ENCODE data around the gene RPH3AL.
"Not testable (repeated sequence)": the region's sequence is repeated elsewhere in the genome, so short reads cannot be mapped to it uniquely, and the experiment has no call there.

Gene RPH3AL

DNA sequence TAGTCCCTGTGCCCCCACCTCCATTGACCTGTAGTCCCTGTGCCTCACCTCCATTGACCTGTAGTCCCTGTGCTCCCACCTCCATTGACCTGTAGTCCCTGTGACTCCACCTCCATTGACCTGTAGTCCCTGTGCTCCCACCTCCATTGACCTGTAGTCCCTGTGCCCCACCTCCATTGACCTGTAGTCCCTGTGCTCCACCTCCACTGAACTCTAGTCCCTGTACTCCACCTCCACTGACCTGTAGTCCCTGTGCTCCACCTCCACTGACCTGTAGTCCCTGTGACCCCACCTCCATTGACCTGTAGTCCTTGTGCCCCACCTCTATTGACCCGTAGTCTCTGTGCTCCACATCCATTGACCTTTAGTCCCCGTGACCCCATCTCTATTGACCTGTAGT is 37.2 kb downstream of the RPH3AL start:
- not testable (repeated sequence) for DNase-seq

DNA sequence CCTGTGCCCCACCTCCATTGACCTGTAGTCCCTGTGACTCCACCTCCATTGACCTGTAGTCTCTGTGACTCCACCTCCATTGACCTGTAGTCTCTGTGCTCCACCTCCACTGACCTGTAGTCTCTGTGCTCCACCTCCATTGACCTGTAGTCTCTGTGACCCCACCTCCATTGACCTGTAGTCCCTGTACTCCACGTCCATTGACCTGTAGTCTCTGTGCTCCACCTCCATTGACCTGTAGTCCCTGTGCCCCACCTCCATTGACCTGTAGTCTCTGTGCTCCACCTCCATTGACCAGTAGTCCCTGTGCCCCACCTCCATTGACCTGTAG is 38.0 kb downstream of the RPH3AL start:
- not testable (repeated sequence) for DNase-seq

DNA sequence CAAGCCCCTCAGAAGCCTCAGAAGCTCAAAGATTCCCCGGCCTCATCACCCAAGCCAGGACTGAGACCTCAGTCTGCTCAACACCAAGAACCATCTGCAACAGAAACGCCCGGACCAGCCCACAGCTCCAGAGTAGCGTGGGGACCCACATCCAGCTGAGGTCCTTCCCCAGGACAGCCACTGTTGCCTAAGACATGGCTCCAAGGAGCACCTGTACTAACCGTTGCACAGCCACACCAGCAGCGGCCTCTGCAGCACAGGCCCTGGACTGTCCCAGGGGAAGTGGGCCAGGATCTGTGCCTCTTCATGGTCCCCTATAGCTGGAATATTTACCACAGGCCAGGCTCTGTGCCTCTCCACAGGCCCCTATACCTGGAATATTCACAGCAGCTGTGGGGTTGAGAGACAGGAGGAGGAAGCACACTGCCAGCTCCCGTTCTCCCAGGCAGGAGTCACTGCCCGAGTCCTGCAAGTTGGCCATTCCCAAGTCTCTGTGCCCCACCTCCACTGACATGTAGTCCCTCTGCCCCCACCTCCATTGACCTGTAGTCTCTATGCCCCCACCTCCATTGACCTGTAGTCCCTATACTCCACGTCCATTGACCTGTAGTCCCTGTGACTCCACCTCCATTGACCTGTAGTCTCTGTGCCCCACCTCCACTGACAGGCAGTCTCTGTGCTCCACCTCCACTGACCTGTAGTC is 38.5 kb downstream of the RPH3AL start:
- no peak for DNase-seq

GRCh38 chr17:313231-313630 is 39.4 kb downstream of the RPH3AL start:
- DNase-seq: no peak

DNA sequence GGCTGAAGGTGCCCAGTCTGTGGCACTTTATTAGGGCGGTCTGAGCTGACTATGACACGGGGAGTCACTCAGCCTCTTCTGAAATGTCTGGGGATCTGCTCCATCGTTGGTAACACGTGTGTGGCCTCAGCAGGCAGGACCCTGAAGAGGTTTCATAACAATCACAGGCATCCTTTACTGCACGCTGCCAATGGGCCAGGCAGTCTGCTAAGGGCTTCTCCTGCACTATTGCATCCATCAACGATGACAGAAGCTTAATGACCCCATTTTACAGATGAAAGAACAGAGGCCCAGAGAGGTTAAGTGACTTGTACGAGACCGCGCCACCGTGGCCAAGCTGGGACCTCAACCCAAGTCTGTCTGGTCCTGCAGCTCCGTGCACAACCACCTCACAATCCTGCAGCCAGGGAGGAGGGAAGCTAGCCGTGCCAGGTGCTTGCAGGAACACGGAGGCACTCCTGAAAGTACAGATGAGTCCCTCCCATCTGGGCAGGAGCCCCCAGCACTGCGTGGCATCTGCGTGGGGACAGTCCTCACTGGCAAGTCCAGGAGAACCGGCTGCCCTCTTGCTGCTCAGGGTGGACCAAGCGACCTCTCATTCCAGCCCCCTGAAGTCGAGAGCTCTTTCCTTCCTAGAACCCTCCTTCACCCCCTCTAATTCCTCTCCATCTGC is 40.0 kb downstream of the RPH3AL start:
- DNase-seq: no peak

DNA sequence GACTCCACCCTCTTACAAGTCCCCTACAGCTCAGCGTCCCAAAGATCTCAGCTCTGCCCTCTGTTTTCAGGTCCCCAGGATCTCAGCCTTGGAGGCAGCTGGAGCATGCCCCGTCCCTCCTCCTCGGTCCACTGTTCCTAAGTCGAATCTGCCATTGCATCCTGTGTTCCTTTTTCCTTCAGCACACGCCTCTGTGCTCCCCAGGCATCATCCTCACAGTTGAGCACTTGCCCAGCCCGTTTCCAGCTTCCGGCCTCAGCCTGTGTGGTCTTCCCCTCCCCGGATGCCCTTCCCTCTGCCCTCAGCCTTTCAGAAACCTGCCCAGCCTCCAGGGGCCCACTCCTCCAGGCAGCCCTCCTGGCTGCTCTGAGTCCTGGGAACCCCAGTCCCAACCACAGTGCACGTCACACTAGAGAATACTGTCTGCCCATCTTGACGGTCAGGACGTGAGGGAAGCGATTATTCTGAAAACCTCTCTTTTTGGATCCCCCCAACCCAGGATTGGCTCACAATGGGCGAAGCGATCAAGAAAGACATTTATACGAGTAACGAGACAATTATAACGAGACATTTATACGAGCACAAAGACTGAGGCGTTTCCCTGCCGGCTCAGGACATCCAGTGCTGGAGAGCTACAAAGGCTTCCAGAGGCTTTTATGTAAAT is 41.4 kb downstream of the RPH3AL start:
- no peak for DNase-seq

GRCh38 chr17:310111-311010 is 42.2 kb downstream of the RPH3AL start:
- DNase-seq: no peak

- DNase-seq: peak; percentile 56
These were observed 43.2 kb downstream of the RPH3AL start for GRCh38 chr17:309361-309888.

GRCh38 chr17:307741-308507 is 44.7 kb downstream of the RPH3AL start:
- no peak for DNase-seq

DNA sequence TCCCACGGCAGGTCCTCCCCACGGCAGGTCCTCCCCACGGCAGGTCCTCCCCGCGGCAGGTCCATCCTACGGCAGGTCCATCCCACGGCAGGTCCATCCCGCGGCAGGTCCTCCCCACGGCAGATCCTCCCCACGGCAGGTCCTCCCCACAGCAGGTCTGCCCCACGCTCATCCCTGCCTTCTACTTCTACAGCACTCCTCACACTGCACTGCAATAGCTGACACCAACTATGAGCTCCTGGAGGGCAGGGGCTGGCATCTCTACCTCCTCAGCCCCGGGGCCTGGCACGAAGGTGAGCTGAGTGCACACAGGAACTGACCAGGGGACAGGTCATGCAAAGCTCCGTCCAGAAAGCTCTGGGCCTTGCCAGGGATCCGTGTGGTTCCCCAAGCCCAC is 45.3 kb downstream of the RPH3AL start:
- no peak for DNase-seq

DNA sequence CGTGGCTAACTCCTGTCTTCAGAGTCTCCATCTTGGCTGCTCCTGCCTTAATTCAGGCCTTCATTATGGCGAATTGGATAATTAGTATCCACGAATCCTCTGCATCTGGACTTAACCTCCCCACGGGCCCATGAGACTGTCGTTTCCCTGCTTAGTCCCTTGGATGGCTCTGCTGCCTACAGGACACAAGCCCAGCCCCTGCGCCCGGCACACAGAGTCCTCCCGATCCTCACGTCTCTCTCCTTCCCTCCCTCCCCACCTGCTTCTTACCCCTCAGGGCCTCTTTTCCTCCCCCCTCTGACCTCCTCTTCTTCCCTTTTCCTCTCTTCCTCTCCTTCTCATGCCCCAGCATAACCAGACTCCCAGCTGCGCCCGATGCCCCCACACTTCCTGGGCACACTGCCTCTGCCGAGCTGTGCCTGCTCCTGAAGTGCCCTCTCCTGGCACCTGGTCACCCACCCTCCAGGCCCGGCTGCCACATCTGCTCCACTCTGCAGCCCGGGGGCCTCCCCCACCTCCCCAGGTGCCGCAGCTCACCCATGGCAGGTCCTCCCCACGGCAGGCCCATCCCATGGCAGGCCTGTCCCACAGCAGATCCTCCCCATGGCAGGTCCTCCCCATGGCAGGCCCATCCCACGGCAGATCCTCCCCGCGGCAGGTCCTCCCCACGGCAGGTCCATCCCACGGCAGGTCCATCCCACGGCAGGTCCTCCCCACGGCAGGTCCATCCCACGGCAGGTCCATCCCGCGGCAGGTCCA is 45.9 kb downstream of the RPH3AL start:
- DNase-seq: no peak

GRCh38 chr17:306116-306515 is 46.5 kb downstream of the RPH3AL start:
- no peak for DNase-seq

- DNase-seq: no peak
These were observed 47.3 kb downstream of the RPH3AL start for GRCh38 chr17:305090-305976.

DNA sequence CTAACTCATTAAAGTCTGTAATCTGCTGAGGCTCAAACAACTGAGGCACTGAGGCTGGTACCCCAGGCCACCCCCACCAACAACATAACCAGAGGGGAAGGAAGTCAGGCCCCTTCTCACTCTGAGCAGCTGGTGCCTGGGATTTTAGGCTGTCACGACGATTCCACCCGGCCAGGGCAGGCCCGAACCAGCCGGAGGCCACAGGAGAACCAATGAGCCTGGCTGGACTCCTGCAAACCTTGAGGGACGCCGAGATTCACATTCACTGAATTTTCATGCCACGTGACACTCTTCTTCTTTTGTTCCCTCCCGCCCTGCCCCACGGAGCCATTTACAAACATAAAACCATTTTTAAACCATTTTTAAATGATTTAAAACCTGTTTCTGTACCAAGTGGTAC is 48.1 kb downstream of the RPH3AL start:
- DNase-seq: no peak

GRCh38 chr17:303168-303567 is 49.4 kb downstream of the RPH3AL start:
- no peak for DNase-seq

GRCh38 chr17:302300-302698 is 50.3 kb downstream of the RPH3AL start:
- DNase-seq: no peak

DNA sequence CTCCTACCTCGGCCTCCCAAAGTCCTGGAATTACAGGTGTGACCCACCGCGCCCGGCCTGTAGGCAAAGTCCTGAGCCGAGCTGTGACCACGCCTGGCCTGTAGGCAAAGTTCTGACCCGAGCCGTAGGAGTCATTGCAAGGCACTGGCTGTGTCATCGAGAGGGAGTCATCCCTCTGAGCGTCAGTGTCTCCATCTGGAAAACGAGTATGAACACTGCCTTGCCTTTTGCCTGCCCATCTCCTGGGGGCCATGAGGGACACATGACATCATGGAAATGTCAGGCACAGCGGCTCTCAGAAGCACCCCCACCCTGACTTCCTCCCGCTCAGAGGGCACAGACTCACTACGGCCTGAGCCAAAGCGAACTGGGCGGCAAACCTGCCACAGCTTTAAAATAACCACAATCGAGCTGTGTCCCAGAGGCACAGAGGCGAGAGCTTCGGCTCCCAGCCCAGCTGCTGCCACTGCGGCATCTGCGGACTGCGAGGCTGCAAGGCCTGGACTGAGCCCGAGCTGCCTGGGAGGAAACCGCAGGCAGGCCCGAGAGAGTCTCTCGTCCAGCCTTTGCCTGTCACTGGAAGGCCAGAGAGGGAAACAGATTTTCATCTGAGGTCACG is 50.8 kb downstream of the RPH3AL start:
- DNase-seq: no peak

GRCh38 chr17:300881-301280 is 51.7 kb downstream of the RPH3AL start:
- DNase-seq: no peak

- no peak for DNase-seq
These were observed 53.1 kb downstream of the RPH3AL start for GRCh38 chr17:299546-299945.

All from hematopoietic multipotent progenitor cell treated with erythropoietin and hydrocortisone succinate and interleukin-3 and kit ligand, for 6 days (in vitro differentiated cells).